WI38 (cell line): ENCODE data around the gene GPR162.
"Not testable (repeated sequence)": the region's sequence is repeated elsewhere in the genome, so short reads cannot be mapped to it uniquely, and the experiment has no call there.

Experiments
- H3K4me3 ChIP-seq: 2 replicates; pipeline ENCODE4 v1.5.1; 2011; ENCODE audit warnings: low read depth, mild to moderate bottlenecking, control low read depth, low read length
- TF ChIP-seq, protein P1 (sequence below): IDR thresholded peaks from 2 replicates; pipeline ENCODE4 v1.5.1; 2012; ENCODE audit warnings: low read depth, mild to moderate bottlenecking, control low read depth, low read length

GPR162 gene

DNA sequence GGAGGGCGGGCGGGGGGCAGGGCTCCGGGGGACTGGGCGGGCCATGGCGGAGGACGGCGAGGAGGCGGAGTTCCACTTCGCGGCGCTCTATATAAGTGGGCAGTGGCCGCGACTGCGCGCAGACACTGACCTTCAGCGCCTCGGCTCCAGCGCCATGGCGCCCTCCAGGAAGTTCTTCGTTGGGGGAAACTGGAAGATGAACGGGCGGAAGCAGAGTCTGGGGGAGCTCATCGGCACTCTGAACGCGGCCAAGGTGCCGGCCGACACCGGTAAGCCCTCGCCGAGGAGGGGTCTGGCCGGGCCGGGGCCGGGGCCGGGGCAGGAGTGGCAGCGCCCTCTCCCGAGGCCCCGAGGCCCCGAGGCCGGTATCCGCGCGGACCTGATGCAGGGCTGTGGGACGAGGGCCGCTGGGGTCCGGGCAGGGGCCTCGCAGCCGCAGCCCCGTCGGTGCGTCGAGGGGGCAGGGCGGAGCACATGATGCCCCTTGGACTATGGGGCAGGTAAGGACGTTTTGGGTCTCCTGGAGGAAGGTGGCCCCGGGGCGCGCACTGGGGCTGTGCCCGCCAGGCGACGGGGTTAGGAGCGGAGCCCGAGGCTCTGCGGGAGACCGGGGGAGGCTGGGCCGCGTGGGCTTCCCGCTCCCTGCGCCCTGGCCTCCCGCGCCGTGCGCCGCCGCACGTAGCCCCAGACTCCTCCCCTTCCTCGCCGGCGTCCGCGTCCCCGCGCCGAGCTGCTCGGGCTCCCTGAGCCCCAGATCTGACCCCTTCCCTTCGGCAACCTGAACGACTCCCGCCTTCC, 46.0 kb downstream of the GPR162 start, which contains the start of gene TPI1:
TPI1 (plus strand) TSS at position 119 of the 798 bp plus-strand sequence; CDS start at position 155, 36 bp downstream.
- TF ChIP-seq, protein P1, sequence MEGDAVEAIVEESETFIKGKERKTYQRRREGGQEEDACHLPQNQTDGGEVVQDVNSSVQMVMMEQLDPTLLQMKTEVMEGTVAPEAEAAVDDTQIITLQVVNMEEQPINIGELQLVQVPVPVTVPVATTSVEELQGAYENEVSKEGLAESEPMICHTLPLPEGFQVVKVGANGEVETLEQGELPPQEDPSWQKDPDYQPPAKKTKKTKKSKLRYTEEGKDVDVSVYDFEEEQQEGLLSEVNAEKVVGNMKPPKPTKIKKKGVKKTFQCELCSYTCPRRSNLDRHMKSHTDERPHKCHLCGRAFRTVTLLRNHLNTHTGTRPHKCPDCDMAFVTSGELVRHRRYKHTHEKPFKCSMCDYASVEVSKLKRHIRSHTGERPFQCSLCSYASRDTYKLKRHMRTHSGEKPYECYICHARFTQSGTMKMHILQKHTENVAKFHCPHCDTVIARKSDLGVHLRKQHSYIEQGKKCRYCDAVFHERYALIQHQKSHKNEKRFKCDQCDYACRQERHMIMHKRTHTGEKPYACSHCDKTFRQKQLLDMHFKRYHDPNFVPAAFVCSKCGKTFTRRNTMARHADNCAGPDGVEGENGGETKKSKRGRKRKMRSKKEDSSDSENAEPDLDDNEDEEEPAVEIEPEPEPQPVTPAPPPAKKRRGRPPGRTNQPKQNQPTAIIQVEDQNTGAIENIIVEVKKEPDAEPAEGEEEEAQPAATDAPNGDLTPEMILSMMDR = no peak
- H3K4me3 ChIP-seq = peak within 1 kb of the TSS; percentile 80

DNA sequence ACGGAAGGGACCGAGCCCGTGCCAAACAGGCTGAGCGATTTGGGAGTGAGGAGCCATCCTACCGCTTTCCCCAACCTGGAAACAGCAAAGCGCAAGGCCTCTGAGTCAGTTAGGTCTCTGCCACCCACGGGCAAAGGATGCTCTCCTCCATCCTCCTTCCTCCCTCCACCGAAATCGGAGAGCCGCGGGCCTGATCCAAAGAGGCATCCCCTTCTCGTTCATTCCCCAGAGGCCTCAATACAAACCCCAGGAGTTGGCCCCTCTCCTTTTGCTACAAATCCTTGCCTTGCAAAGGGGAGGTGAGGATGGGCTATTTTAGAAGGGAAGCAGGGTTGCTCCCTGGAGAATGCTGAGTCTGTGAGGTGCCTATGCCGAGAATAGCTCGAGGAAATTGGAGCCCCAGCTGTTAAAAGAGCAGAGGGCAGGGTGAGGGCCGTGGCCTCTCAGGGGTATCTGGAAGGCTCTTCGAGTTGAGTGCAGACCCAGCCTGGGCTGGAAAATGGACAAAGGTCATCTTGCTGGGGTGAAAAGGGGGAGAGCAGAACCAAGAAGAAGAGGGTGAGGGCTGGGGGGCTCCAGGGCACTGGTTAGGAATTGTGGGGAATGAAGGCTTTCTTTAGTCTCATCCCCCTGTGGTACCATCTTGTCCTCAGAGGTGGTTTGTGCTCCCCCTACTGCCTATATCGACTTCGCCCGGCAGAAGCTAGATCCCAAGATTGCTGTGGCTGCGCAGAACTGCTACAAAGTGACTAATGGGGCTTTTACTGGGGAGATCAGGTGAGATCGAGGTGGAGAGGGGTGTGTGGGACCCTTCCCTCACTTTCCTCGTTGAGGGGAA, 46.8 kb downstream of the GPR162 start:
- TF ChIP-seq, protein P1 = no peak

DNA sequence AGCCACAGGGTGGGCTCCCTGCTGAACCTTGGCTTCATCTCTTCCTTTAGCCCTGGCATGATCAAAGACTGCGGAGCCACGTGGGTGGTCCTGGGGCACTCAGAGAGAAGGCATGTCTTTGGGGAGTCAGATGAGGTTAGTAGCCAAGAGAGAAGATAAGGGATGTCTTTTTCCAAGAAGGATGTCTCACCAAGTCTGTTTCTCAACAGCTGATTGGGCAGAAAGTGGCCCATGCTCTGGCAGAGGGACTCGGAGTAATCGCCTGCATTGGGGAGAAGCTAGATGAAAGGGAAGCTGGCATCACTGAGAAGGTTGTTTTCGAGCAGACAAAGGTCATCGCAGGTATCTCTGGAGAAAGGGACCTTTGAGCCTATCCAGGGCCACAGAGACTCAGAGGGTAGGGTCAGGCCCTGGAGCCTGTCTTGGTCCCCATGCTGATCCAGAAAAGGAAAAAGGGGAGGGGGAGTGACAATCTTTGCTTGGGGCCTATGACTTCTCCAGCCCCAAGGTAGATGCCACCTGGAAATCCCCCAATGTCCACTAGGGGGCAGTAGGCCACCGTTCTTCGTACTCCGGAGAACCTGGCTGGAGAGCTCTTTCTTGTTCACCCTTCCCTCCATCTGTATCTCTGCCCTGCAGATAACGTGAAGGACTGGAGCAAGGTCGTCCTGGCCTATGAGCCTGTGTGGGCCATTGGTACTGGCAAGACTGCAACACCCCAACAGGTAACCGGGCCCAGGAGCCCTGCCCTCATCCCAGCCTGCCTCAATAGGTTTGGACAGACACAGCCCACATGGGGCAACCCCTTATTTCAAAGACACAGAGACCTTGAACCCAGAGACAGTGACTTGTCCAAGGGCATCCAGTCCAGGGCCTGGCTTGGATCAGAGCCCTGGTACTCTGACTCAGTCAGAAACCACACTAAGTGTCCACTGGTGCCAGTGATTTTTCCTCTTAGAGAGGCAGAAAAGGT, 47.7 kb downstream of the GPR162 start:
- peak overlapping the region; percentile 80 for H3K4me3 ChIP-seq
- TF ChIP-seq, protein P1 = peak; percentile 82

More for the DNA sequence above, 46.8 kb downstream of the GPR162 start:
- H3K4me3 ChIP-seq = peak overlapping the region; percentile 80

DNA sequence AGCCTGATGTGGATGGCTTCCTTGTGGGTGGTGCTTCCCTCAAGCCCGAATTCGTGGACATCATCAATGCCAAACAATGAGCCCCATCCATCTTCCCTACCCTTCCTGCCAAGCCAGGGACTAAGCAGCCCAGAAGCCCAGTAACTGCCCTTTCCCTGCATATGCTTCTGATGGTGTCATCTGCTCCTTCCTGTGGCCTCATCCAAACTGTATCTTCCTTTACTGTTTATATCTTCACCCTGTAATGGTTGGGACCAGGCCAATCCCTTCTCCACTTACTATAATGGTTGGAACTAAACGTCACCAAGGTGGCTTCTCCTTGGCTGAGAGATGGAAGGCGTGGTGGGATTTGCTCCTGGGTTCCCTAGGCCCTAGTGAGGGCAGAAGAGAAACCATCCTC, 48.7 kb downstream of the GPR162 start:
- not testable (repeated sequence) for H3K4me3 ChIP-seq

DNA sequence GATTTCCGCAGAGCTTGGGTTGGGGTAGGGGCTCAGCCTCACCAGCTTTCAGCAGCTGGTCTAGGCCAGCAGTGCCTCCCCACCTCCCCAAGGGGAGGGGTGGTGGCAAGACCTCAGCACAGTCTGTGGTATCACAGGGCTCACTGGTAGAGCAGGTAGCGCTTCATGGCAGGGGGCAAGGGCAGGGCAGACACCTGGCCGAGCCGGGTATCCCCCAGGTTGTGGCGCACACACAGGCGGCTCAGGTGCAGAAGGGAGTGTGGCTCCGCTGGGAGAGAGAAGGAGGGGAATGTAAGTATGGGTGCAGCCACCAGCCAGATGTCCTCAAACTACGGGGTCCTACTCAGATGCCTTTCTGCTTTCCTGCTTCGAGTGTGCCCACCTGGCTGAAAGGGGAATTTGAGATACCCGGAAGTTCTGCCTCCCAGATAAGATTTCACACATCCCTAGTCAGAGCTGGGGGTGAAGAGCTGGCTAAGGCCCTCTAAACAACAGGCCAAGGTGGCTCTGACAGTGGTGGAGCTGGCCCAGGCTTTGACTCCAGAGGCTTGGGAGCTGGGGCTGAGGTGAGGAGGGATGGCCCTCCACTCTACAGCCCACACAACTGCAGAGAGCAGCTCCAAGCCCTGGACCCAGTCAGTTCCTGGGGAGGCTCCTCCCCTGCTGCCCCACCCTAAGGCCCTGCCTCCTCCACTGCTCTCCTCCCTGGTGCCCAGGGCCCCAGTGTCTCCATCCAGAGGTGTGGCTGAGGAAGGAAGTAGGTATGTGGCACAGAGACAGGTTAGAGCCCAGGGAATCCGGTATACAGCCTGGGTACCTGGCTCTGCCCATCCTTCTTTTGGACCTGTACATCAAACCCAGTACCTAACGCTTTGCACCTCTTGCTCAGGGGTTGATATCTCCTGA, 49.7 kb downstream of the GPR162 start:
- H3K4me3 ChIP-seq = peak overlapping the region; percentile 69
- TF ChIP-seq, protein P1 = no peak

DNA sequence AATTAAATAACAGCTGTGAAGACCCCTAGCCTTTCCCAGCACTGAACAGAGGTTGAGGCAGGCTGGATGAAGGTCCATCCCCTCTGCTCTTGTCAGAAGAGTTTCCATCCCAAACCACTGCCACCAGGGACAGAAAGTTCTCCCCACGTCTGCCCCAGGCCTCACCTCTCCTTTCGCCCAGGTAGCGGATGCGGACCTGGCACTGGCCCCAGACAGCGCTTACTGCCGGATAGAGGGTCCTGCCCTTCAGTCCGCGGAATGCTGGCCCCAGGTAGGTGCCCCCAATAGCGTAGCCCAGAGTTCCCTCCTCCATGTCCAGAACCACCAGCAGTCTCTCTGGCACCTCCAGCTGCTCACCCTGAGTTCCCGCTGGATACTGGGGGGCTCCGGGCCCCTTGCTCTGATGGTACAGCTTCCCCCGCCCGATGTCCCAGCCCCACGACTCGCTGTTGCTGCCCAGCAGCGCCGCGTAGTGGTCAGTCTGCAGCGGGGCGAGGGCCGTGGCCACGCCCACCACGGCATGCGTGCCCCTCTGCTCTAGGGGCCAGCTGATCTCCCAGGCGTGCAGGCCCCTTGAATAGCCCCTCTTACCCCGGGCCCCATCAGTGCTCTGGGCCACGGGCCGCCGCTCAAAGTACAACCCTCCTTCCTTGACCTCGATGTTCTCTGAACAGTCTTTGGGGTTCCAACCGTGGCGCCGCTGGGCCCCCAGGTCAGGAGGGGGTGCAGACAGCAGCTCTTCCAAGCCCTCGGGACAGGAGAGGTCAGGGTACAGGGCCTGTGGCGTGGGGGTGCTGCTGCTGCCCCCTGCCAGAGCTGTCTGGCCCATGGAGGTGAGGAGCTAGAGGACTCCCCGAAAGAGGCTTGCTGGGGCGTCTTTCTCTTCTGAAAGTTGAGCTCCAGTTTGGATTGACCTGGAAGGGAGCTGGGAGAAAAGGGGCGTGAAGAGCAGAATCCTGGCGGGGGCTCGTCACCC, 50.7 kb downstream of the GPR162 start:
- TF ChIP-seq, protein P1 = peak; percentile 95
- H3K4me3 ChIP-seq = peak overlapping the region; percentile 69
